Mucosa of rectum (tissue), 2 donors: ENCODE data around the gene WDFY2.

Source experiments
- H3K27ac ChIP-seq, 2 donors: one replicate each; pipeline ENCODE4 v1.7.0; 2013; ENCODE audit warnings: inconsistent platforms in 2 of 2, low read depth in 2 of 2, low read length in 2 of 2
- H3K27me3 ChIP-seq, 2 donors: one replicate each; pipeline ENCODE4 v1.7.0; 2013; ENCODE audit warnings: low read length in 2 of 2; ENCODE audit not compliant: control insufficient read depth in 2 of 2, insufficient read depth in 2 of 2
- H3K36me3 ChIP-seq, 2 donors: one replicate each; pipeline ENCODE4 v1.7.0; 2013; ENCODE audit warnings: low read length in 2 of 2; ENCODE audit not compliant: control insufficient read depth in 2 of 2, insufficient read depth in 2 of 2
- H3K4me1 ChIP-seq, 2 donors: one replicate each; pipeline ENCODE4 v1.7.0; 2013; ENCODE audit warnings: low read length in 2 of 2, mild to moderate bottlenecking in 1 of 2; ENCODE audit not compliant: control insufficient read depth in 2 of 2, insufficient read depth in 2 of 2
- H3K4me3 ChIP-seq, 2 donors: one replicate each; pipeline ENCODE4 v1.7.0; 2013; ENCODE audit warnings: low read length in 2 of 2
- H3K9ac ChIP-seq, 2 donors: one replicate each; pipeline ENCODE4 v1.7.0; 2013; ENCODE audit warnings: low read length in 2 of 2, low read depth in 1 of 2, mild to moderate bottlenecking in 1 of 2
- H3K9me3 ChIP-seq, 2 donors: one replicate each; pipeline ENCODE4 v1.7.0; 2013; ENCODE audit warnings: low read length in 2 of 2; ENCODE audit not compliant: control insufficient read depth in 2 of 2
- donor health status: healthy.
- donor health status: Normal muscosa, but diverticular disease.

The WDFY2 gene

GRCh38 chr13:51619614-51620013 is 35.4 kb downstream of the WDFY2 start:
- H3K36me3 ChIP-seq, result no peaks in the 10 kb centered on the region
- H3K9me3 ChIP-seq, result no peaks in the 10 kb centered on the region
- no peak overlapping the region for H3K4me3 ChIP-seq
- no peak overlapping the region for H3K27ac ChIP-seq
- H3K4me1 ChIP-seq, result no peaks in the 10 kb centered on the region
- no peak overlapping the region for H3K9ac ChIP-seq
- no peaks in the 10 kb centered on the region for H3K27me3 ChIP-seq

- H3K4me3 ChIP-seq, result no peak overlapping the region
- no peak overlapping the region for H3K9ac ChIP-seq
- H3K4me1 ChIP-seq, result no peaks in the 10 kb centered on the region
- no peaks in the 10 kb centered on the region for H3K27me3 ChIP-seq
- no peak overlapping the region for H3K27ac ChIP-seq
- no peaks in the 10 kb centered on the region for H3K36me3 ChIP-seq
- no peaks in the 10 kb centered on the region for H3K9me3 ChIP-seq
These were observed 36.1 kb downstream of the WDFY2 start for GRCh38 chr13:51620165-51620983.

DNA sequence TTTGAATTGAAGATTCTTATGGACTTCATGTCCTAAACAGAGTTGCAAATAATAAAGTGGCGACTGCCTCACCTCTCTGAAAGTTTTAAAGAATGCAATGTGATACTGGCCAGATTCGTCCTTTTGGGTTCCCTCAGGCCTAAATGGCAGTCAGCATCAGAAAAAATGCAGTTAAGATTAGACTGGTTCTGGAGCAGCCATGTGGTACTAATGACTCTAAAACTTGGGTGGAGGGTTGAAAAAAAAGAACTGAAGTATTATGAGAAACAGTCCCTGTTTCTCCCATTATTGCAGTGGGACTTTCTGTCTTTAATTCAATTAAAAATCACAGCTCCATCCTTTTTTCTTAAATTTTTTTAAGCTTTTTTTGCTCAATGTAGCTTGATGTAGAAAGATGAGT is 37.3 kb downstream of the WDFY2 start:
- Histone ChIP-seq H3K27ac (no peak overlapping the region), H3K4me1 (no peaks in the 10 kb centered on the region), H3K4me3 (no peak overlapping the region), H3K9ac (no peak overlapping the region), H3K36me3 (no peaks in the 10 kb centered on the region), H3K9me3 (no peaks in the 10 kb centered on the region), H3K27me3 (no peaks in the 10 kb centered on the region)

DNA sequence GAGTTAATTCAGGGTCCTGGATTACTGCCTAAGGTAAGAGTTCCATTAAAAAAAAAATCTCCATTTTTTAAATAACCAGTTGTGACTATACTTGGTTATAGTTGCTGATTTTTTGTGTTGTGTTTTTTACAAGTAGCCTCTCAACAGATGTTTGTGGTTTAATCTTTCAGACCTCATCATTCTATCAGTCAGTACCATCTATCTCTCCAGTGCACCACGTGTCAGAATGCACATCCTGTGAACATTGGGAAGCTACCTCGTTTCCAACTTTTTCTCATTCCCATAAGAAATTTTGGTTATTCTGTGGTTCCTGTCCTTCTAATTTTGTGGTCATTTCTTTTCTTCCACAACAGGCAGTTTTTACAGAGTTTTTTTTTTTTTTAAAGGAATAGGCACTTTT is 39.2 kb downstream of the WDFY2 start:
- H3K27me3 ChIP-seq, result no peaks in the 10 kb centered on the region
- H3K4me3 ChIP-seq, result no peak overlapping the region
- no peaks in the 10 kb centered on the region for H3K4me1 ChIP-seq
- H3K36me3 ChIP-seq, result no peaks in the 10 kb centered on the region
- H3K27ac ChIP-seq, result no peak overlapping the region
- H3K9ac ChIP-seq, result no peak overlapping the region
- no peaks in the 10 kb centered on the region for H3K9me3 ChIP-seq

- Histone ChIP-seq H3K9me3 (no peaks in the 10 kb centered on the region), H3K4me1 (no peaks in the 10 kb centered on the region), H3K36me3 (no peaks in the 10 kb centered on the region), H3K9ac (no peak overlapping the region), H3K4me3 (no peak overlapping the region), H3K27ac (no peak overlapping the region), H3K27me3 (no peaks in the 10 kb centered on the region)
These were observed 39.9 kb downstream of the WDFY2 start for GRCh38 chr13:51624207-51624606.

DNA sequence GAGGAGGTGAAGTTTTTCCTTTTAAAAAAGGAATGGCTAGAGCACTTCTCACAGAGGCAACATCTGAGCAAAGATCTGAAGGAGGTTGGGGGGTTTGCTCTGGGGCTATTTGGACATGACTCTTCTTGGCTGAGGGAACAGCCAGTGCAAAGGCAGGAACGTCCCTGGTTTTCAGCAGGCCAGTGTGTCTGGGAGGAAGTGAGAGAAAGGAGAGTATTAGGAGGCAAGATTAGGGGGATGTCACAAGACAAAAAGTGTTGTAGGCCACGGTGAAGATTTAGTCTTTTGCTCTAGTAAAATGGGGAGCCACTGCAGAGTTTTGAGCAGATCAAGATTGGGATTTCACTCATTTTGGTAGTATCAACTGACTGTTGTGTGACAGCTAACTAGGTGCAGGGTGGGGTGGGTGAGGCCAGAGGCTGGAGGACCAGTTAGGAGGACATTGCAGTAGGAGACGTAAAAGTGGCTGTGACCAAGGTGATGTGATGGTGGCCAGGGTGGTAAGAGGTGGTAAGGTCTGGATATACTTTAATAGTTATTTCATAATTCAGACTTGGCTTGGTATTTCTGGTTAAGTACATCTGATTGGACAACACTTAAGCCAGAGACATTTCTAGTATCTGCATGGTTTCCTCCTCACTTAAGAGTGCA is 40.6 kb downstream of the WDFY2 start:
- Histone ChIP-seq H3K4me1 (no peaks in the 10 kb centered on the region), H3K27ac (no peak overlapping the region), H3K27me3 (no peaks in the 10 kb centered on the region), H3K4me3 (no peak overlapping the region), H3K36me3 (no peaks in the 10 kb centered on the region), H3K9ac (no peak overlapping the region), H3K9me3 (no peaks in the 10 kb centered on the region)

GRCh38 chr13:51625555-51626345 is 41.5 kb downstream of the WDFY2 start:
- Histone ChIP-seq H3K27me3 (no peaks in the 10 kb centered on the region), H3K36me3 (no peaks in the 10 kb centered on the region), H3K27ac (no peak overlapping the region), H3K4me3 (no peak overlapping the region), H3K9ac (no peak overlapping the region), H3K4me1 (no peaks in the 10 kb centered on the region), H3K9me3 (no peaks in the 10 kb centered on the region)

DNA sequence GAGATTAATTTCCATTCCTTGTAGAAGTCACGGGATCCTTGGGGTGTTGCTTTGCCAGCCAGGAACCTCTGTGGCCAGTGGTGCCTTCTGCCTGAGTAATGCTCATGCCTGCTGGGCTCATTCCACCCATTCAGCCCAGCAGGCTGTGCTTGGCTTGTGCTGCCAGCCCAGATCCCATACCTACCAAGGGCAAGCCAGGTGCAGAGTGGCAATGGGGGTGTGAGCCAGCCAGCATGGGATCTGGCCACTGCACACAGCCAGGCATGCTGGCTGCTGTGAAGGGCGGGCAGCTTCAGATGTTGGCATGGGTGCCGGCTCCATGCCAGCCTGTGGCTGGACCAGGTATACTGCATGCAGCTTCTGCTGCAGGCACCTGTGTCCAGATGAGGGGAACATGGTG is 42.5 kb downstream of the WDFY2 start:
- no peaks in the 10 kb centered on the region for H3K36me3 ChIP-seq
- no peaks in the 10 kb centered on the region for H3K4me1 ChIP-seq
- H3K9ac ChIP-seq, result no peak overlapping the region
- H3K4me3 ChIP-seq, result no peak overlapping the region
- H3K27me3 ChIP-seq, result no peaks in the 10 kb centered on the region
- H3K9me3 ChIP-seq, result no peaks in the 10 kb centered on the region
- no peak overlapping the region for H3K27ac ChIP-seq

DNA sequence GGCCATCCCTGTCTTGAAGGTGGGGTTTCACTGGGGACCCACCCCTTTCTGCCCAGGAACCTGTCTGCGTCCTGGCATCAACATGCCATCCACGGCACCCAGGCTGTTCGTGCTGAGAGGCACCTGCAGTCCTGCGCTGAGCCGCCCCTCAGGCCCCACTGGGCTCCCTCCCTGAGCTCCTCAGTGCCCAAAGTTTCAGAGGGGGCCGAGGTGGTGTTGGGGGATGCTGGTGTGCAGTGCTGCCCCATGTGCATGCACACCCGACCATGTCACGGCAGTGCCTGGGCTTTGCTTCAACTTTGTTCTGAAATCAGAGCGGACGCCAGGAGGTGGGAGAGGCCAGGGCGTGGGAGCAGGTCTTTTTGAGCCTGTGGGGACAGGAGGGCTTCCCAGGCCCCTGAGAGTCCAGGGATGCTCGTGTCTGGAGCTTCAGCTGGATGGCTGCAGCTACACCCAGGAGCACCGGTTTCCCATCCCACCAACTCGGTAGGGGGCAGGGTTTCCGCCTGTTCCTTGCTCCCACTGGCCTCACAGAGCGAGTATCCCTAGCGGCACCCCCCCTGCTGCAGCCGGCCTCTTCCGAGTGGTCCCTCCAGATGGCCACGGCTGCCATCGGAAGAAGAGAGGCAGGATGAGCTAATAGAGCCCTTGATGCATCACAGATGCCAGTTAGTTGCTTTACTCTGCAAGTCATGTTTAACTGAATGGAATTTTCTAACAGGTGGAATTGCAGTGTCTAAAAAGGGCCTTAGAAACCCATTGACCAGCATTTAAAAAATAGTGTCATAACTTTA is 44.0 kb downstream of the WDFY2 start:
- no peaks in the 10 kb centered on the region for H3K27me3 ChIP-seq
- no peak overlapping the region for H3K9ac ChIP-seq
- no peaks in the 10 kb centered on the region for H3K36me3 ChIP-seq
- H3K4me1 ChIP-seq, result no peaks in the 10 kb centered on the region
- H3K4me3 ChIP-seq, result no peak overlapping the region
- H3K27ac ChIP-seq, result no peak overlapping the region
- H3K9me3 ChIP-seq, result no peaks in the 10 kb centered on the region
